NCI-H345 treated with DMSO at 0.1 percent for 48 hours (cell line): Measurements from ENCODE around the gene TM9SF1.
A peak's percentile ranks its signal among the peaks of the same experiment; 100 is the strongest.
"Not testable (repeated sequence)": the region's sequence is repeated elsewhere in the genome, so short reads cannot be mapped to it uniquely, and the experiment has no call there.

Experiments used
- DNase-seq: peaks from one replicate; lab custom pipeline; 2025; ENCODE audit not compliant: unreplicated experiment; lab: John Stamatoyannopoulos, UW

The TM9SF1 gene

DNA sequence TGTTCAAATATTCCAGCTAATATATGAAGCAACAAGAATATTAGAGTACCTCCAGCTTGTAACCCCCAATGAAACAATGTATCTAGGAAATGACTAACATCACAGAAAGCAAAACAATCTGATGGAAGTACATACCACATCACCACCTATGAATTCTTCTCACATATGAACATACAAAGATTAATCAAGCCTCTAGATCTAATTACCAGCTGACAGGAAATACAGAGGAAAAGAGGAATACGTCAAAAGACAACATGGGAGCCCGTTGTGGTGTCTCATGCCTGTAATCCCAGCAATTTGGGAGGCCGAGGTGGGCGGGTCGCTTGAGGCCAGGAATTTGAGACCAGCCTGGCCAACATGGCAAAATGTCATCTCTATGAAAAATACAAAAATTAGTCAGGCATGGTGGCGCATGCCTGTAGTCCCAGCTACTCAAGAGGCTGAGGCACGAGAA lies 29.4 kb upstream of the TM9SF1 start:
- no peak for DNase-seq

DNA sequence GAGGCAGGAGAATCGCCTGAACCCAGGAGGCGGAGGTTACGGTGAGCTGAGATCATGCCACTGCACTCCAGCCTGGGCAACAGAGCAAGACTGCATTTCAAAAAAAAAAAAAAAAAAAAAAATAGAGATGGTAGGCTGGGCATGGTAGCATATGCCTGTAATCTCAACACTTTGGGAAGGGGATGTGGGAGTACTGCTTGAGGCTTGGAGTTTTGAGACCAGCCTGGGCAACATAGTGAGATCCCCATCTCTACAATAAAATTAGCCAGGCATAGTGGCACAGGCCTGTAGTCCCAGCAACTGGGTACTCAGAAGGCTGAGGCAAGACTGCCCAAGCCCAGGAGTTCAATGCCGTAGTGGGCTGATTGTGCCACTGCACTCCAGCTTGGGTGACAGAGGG lies 27.7 kb upstream of the TM9SF1 start:
- DNase-seq = not testable (repeated sequence)

GRCh38 chr14:24219521-24219920 lies 24.3 kb upstream of the TM9SF1 start:
- DNase-seq = no peak

DNA sequence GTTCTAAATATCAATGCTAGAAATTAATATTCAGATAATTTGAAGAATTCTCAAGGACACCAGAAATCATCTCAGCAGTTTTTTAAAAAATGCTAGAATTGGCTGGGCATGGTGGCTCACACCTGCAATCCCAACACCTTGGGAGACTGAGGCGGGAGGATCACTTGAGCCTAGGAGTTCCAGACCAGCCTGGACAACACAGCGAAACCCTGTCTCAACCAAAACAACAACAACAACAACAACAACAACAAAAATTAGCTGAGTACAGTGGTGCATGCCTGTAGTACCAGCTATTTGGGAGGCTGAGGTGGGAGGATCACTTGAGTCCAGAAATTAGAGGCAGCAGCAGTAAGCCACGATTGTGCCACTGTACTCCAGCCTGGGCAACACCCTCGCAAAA lies 23.8 kb upstream of the TM9SF1 start:
- DNase-seq = no peak

DNA sequence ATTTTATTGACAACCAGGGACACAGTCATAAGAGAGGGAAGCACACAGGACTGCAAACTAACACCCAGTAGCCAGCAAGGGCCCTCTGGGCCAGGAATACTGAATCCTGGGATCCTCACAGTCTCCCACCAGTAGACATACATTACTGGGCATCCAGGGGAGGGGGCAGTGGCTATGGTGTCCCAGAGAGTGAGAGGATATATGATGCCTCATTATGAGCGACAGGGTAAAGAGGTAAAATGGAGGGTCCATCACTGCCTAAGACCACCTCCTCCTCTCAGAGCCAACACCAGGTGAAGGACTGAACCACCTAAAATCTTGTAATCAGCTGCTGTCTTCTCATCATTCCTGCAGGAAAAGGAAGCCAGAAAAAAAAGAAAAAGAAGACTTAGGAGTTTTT lies 21.6 kb upstream of the TM9SF1 start:
- not testable (repeated sequence) for DNase-seq

- DNase-seq = no peak
Observed at GRCh38 chr14:24216345-24216699, 21.1 kb upstream of the TM9SF1 start.

GRCh38 chr14:24215495-24216344 lies 20.5 kb upstream of the TM9SF1 start, which contains the start of gene MDP1:
Gene MDP1, minus strand, starts transcription at chr14:24216066. Its CDS starts 111 bp downstream, at chr14:24215955.
- DNase-seq = peak; percentile 61

GRCh38 chr14:24213866-24214662 lies 18.8 kb upstream of the TM9SF1 start:
- DNase-seq = no peak

DNA sequence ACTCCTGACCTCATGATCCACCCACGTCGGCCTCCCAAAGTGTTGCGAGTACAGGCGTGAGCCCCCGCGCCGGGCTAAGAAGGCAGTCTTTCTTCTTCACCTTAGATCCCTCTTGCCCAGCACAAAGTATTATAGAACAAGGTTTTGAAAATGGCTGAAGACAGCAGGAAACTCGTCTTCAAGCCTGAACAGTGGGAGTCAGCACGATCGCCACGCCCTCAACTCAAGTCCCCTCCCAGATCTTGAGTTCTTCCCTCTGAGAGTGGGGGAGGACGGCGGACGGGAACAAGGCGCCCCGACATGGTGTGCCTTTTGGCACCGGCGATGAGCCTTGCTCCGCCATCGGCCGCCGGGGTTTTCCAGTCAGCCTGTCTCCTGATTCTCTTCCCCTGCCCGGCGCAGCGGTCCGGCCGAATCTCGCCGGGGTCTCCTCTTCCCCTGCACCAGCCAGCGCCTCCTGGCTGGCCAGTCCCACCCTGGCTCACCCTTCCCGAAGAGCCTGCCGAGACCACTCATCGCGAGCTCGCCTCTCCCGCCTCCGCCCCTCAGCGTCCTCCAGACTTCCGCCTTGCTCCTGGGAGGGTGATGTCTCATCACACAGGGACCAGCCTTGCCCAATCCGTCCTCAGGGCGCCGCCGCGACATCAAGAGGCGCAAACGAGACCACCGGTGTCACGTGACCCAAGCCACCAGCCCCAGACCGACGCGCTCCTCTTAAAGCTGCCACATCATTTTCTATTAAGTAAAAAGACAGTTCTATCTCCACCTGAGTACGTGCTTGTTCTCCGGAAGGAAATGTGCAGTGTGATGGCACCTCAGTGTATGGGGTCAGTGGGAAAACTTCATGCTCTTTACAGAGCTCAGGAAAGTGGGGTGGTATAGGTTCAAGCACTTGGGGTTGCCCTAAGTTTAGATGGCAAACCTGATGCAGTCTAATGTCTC lies 18.0 kb upstream of the TM9SF1 start, which contains the start of gene CHMP4A:
CHMP4A (minus strand) TSS at position 565 of the 942 bp plus-strand sequence; CDS start at position 516, 49 bp downstream.
- peak; percentile 84 for DNase-seq

DNA sequence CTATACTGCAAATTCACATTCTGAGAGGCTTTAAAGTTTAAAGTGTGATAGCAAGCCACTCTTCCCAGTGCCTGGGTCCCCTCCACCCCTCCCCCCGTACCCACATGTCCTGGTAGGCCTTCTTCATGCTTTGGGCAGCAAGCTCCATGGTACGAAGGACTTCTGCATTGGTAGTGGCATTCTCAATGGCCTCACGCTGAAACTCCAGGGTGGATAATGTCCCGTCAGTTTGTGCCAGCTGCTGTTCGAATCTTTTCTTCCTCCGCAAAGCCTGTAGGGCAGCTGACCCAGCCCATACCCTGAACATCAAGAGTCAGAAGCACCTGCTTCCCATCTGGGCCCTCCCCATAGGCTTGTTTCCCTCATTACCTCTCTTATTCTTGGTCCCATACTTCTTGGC lies 16.1 kb upstream of the TM9SF1 start:
- DNase-seq = no peak

DNA sequence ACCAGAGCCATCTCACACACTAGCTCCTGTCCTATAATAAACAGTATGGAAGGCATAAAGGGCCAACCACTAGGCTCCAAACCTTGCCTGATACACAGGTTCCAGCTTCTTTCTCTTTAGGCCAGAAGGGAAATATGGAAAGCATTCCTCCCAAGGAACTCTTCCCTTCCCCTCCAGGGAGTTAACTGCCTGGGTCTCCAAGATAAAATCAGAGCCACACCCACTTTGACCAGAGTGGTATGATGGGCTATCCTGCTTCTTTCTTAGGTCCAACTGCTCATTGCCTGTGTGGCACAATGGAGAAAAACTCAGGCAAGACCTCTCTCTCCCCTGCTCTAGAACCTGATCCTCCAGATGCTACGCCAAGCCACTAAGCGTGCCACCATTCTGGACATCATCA lies 12.4 kb upstream of the TM9SF1 start:
- no peak for DNase-seq

GRCh38 chr14:24207104-24207551 lies 11.9 kb upstream of the TM9SF1 start:
- no peak for DNase-seq

- no peak for DNase-seq
Observed at GRCh38 chr14:24206260-24207103, 11.2 kb upstream of the TM9SF1 start.

- DNase-seq = no peak
Observed at GRCh38 chr14:24204163-24205146, 9.2 kb upstream of the TM9SF1 start.

DNA sequence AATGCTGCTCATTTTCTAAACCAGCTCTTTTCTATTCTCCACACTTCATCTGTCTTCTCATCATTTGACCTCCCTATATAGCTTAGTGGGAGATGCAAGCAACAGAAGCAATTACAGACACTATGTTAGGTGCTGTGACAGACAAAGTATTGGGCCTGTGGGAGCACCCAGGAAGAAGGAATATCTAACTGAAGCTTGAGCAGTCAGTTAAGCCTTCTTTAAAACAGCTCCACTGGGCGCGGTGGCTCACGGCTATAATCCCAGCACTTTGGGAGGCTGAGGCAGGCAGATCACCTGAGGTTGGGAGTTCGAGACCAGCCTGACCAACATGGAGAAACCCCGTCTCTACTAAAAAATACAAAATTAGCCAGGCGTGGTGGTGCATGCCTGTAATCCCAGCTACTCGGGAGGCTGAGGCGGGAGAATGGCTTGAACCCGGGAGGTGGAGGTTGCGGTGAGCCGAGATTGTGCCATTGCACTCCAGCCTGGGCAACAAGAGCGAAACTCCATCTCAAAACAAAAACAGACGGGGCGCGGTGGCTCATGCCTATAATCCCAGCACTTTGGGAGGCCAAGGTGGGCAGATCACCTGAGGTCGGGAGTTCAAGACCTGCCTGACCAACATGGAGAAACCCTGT lies 8.1 kb upstream of the TM9SF1 start:
- not testable (repeated sequence) for DNase-seq

DNA sequence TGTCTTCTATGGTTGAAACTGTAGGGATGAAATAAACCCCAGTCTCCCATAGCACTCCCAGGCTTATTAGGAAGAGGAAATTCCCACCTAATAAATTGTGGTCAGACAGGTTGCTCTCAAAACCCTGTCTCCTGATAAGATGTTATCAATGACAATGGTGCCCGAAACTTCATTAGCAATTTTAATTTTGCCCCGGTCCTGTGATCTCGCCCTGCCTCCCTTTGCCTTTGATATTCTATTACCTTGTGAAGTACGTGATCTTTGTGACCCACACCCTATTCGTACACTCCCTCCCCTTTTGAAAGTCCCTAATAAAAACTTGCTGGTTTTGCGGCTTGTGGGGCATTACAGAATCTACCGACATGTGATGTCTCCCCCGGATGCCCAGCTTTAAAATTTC lies 7.3 kb upstream of the TM9SF1 start:
- not testable (repeated sequence) for DNase-seq

GRCh38 chr14:24198814-24199524 lies 3.7 kb upstream of the TM9SF1 start:
- DNase-seq = no peak
